Endothelial cell of umbilical vein (primary cell): ENCODE results near the gene MTG2. TPM values are rescaled to one million over a fixed set of nuclear protein-coding genes. Genes with fewer than 3 reads are reported as not detected.
A peak's percentile ranks its signal among the peaks of the same experiment; 100 is the strongest.

Experiments
- BruUV-seq: library from RNA; stranded (reverse); fragments of 400-500 nt; replicated peaks from 2 replicates; lab custom pipeline; 2021; lab: Mats Ljungman, UMichigan
- CTCF ChIA-PET: fragments of 300-600, 350-600 bp; sonication (Branson Sonifier 250); formaldehyde crosslinking; loops from one replicate; lab custom pipeline; 2021; ENCODE audit warnings: antibody characterized with exemption, inconsistent platforms; lab: Charles Lee
- POLR2A ChIA-PET: fragments of 300-600, 350-600 bp; sonication (Branson Sonifier 250); formaldehyde crosslinking; loops from one replicate; lab custom pipeline; 2021; ENCODE audit warnings: antibody characterized with exemption, inconsistent platforms; lab: Charles Lee
- DNase-seq: peaks from one replicate; pipeline ENCODE4 v3.0.0-alpha.2; 2011; ENCODE audit warnings: low read depth, low spot score
- FAIRE-seq: peaks from 2 replicates; lab custom pipeline; 2011; peaks lifted over from hg19 to GRCh38; lab: Jason Lieb, UNC
- H2AFZ ChIP-seq: 2 replicates; pipeline ENCODE4 v1.6.0; 2012; ENCODE audit warnings: low read depth, low read length, control low read depth, inconsistent platforms
- H3K27ac ChIP-seq: 2 replicates; pipeline ENCODE4 v1.5.1; 2011; ENCODE audit warnings: low read depth, mild to moderate bottlenecking, control low read depth, low read length, moderate library complexity; ENCODE audit not compliant: insufficient read depth
- H3K27me3 ChIP-seq, 2 experiments: 2 replicates each; pipeline versions ENCODE4 v1.6.0 to v1.6.1; 2011; ENCODE audit warnings: low read length in 2 of 2, mixed read lengths in 1 of 2; ENCODE audit not compliant: control insufficient read depth in 2 of 2, insufficient read depth in 2 of 2
- H3K36me3 ChIP-seq, 2 experiments: 2 replicates in 1 of 2; 3 replicates in 1 of 2; pipeline ENCODE4 v1.5.1; 2011; ENCODE audit warnings: low read length in 2 of 2, mild to moderate bottlenecking in 1 of 2, moderate library complexity in 1 of 2; ENCODE audit not compliant: control insufficient read depth in 2 of 2, insufficient read depth in 2 of 2; ENCODE audit errors: extremely low read depth in 1 of 2
- H3K4me1 ChIP-seq: 3 replicates; pipeline ENCODE4 v1.5.1; 2011; ENCODE audit warnings: mild to moderate bottlenecking, low read length; ENCODE audit not compliant: control insufficient read depth, insufficient read depth; ENCODE audit errors: extremely low read depth
- H3K4me2 ChIP-seq: 2 replicates; pipeline ENCODE4 v1.6.1; 2011; ENCODE audit warnings: low read length, control low read depth, mixed read lengths; ENCODE audit not compliant: insufficient read depth
- H3K4me3 ChIP-seq, 3 experiments: fragments of 200-600 bp in 1 of 3; sonication (generic), shearing (Covaris generic) in 1 of 3; replicated peaks in 1 of 3; 2 replicates each; pipeline ENCODE4 v1.5.1; 2011 to 2016; ENCODE audit warnings: control low read depth in 3 of 3, low read length in 3 of 3, mild to moderate bottlenecking in 2 of 3, inconsistent platforms in 1 of 3, low read depth in 1 of 3, moderate library complexity in 1 of 3; ENCODE audit not compliant: insufficient read depth in 1 of 3
- H3K79me2 ChIP-seq: 2 replicates; pipeline ENCODE4 v1.6.0; 2012; ENCODE audit warnings: low read length, inconsistent platforms; ENCODE audit not compliant: control insufficient read depth, insufficient read depth
- H3K9ac ChIP-seq: replicated peaks from 2 replicates; pipeline ENCODE3; 2011; ENCODE audit warnings: low read length, control low read depth; ENCODE audit not compliant: insufficient read depth; ENCODE audit errors: extremely low read depth
- H3K9me1 ChIP-seq: replicated peaks from 3 replicates; pipeline ENCODE4 v1.6.0; 2011; ENCODE audit warnings: mild to moderate bottlenecking, low read length; ENCODE audit not compliant: control insufficient read depth, insufficient read depth; ENCODE audit errors: extremely low read depth
- H3K9me3 ChIP-seq: replicated peaks from 2 replicates; pipeline ENCODE4 v1.5.1; 2012; ENCODE audit warnings: low read length, inconsistent platforms; ENCODE audit not compliant: control insufficient read depth, insufficient read depth
- H4K20me1 ChIP-seq: replicated peaks from 2 replicates; pipeline ENCODE3; 2011; ENCODE audit warnings: mild to moderate bottlenecking, low read length; ENCODE audit not compliant: control insufficient read depth, insufficient read depth; ENCODE audit errors: extremely low read depth
- CTCF ChIP-seq, 2 donors: IDR thresholded peaks; 1 replicate in 1 of 2; 2 replicates in 1 of 2; pipeline ENCODE4 v1.5.1; 2011; ENCODE audit warnings: low read length in 2 of 2, mild to moderate bottlenecking in 2 of 2, moderate library complexity in 2 of 2, control low read depth in 1 of 2, inconsistent platforms in 1 of 2, low read depth in 1 of 2; ENCODE audit not compliant: insufficient read depth in 1 of 2; ENCODE audit errors: extremely low read depth in 1 of 2
- EZH2 ChIP-seq: IDR thresholded peaks from 2 replicates; pipeline ENCODE4 v1.6.1; 2012; ENCODE audit warnings: borderline replicate concordance, low read depth, mild to moderate bottlenecking, moderate library complexity, low read length, inconsistent platforms; ENCODE audit not compliant: severe bottlenecking
- FOS ChIP-seq: IDR thresholded peaks from 2 replicates; pipeline ENCODE4 v1.6.1; 2011; ENCODE audit warnings: mild to moderate bottlenecking, low read length, moderate library complexity, borderline replicate concordance; ENCODE audit not compliant: insufficient read depth
- GATA2 ChIP-seq: IDR thresholded peaks from 2 replicates; pipeline ENCODE4 v1.7.0; 2011; ENCODE audit warnings: low read depth, mild to moderate bottlenecking, moderate library complexity, mixed read lengths, low read length; ENCODE audit not compliant: insufficient read length, insufficient read depth
- JUN ChIP-seq: IDR thresholded peaks from 2 replicates; pipeline ENCODE4 v1.6.1; 2011; ENCODE audit warnings: borderline replicate concordance, low read depth; ENCODE audit not compliant: insufficient read length, insufficient read depth
- MAX ChIP-seq: IDR thresholded peaks from 2 replicates; pipeline ENCODE4 v1.6.1; 2011; ENCODE audit not compliant: insufficient read depth, insufficient read length
- MYC ChIP-seq: IDR thresholded peaks from one replicate; pipeline ENCODE4 v1.6.1; 2011; ENCODE audit warnings: mild to moderate bottlenecking, low read depth, low read length
- POLR2A ChIP-seq: IDR thresholded peaks from 2 replicates; pipeline ENCODE4 v1.6.1; 2012; ENCODE audit warnings: low read depth, mild to moderate bottlenecking, control low read depth, low read length
- POLR2AphosphoS5 ChIP-seq: IDR thresholded peaks from 2 replicates; pipeline ENCODE4 v1.6.1; 2012; ENCODE audit warnings: low read depth, mild to moderate bottlenecking, control low read depth, low read length, moderate library complexity; ENCODE audit not compliant: insufficient read depth
- dilution Hi-C: fragments of 300-500 bp; cut with MboI; formaldehyde crosslinking; loops from one replicate; pipeline ENCODE4 v1.15.0; 2019; ENCODE audit warnings: low sequenced_read_pairs; ENCODE audit not compliant: extremely low pct_ligation_motif_present
- intact Hi-C: fragments of 100-400 bp; cut with micrococcal nuclease; formaldehyde crosslinking; loops from one replicate; pipeline ENCODE4 v1.10.0; 2022
- polyA plus RNA-seq, 4 experiments: library from polyadenylated mRNA; depleted of rRNA in 3 of 4; stranded (reverse) in 3 of 4; unstranded in 1 of 4; fragments of >200 nt; gene quantifications; 2 replicates each; pipeline versions ENCODE4 v1.2.1 to v1.2.3, GENCODE V29; 2011 to 2012; ENCODE audit warnings: missing spikeins in 1 of 4
- total RNA-seq: library from RNA; stranded (reverse); gene quantifications from 2 replicates; pipeline ENCODE4 v1.2.3, GENCODE V29; 2021

Gene MTG2
- total and polyA plus RNA-seq, 2 donors (not counting 3 experiments of a cell fraction or from before 2014, with no cell fraction given) = 19.9 to 31.6 TPM

GRCh38 chr20:62143081-62143956, 39.5 kb upstream of the MTG2 start, which contains the start of the genes PSMA7 and SS18L1:
TSS of gene PSMA7 (minus strand) at chr20:62143394. CDS start at chr20:62143303, 91 bp downstream.
TSS of gene SS18L1 (plus strand) at chr20:62143769. CDS start at chr20:62143821, 52 bp downstream.
- H3K4me2 ChIP-seq = peak within 1 kb of the TSS; percentile 84
- H3K36me3 ChIP-seq = peaks cover 20% of the 10 kb centered on the region in 2 experiments
- no TSS peak for BruUV-seq
- peak; percentile 75 for FAIRE-seq
- H4K20me1 ChIP-seq = peaks cover 6% of the 10 kb centered on the region
- peak within 1 kb of the TSS; percentile 88 for H3K27ac ChIP-seq
- peak; percentile 83 for TF ChIP-seq POLR2AphosphoS5
- no peak for TF ChIP-seq CTCF (IDR thresholded peaks at IDR 0.05; ENCODE audit: extremely low read depth in 1 of 2, insufficient read depth in 1 of 2, low read depth in 1 of 2, low read length in 2 of 2)
- TF ChIP-seq EZH2 = no peak
- TF ChIP-seq GATA2 = no peak
- no peak for TF ChIP-seq MAX
- TF ChIP-seq FOS = no peak
- no peak for TF ChIP-seq JUN
- no peak for TF ChIP-seq MYC
- TF ChIP-seq POLR2A = peak; percentile 70
- no peaks in the 10 kb centered on the region for H3K27me3 ChIP-seq
- dilution Hi-C loops = no loop called here
- peak within 1 kb of the TSS; percentile 92 for H3K9ac ChIP-seq
- POLR2A ChIA-PET = interaction anchor here (0.7 kb wide), 1 partner anchor 77 kb away, joined by 3 read pairs; no protein-coding TSS in a partner anchor
- peaks cover 8% of the 10 kb centered on the region for H3K4me1 ChIP-seq
- CTCF ChIA-PET = interaction anchor here (1.4 kb wide), 1 partner anchor 14 kb away, joined by 4 read pairs; no protein-coding TSS in a partner anchor
- peak within 1 kb of the TSS; percentile 57 for H2AFZ ChIP-seq
- H3K9me1 ChIP-seq = no peaks in the 10 kb centered on the region
- peak; percentile 81 for DNase-seq
- intact Hi-C loops = loop anchor here (1.0 to 2.0 kb wide), 2 partner anchors 21 to 40 kb away; partner anchors contain the start of genes LSM14B and MTG2
- peaks cover 85% of the 10 kb centered on the region for H3K79me2 ChIP-seq
- H3K4me3 ChIP-seq = peak within 1 kb of the TSS; percentile 59 to 80 (median 69)
- no peaks in the 10 kb centered on the region for H3K9me3 ChIP-seq
